Stimulated activated naive CD4-positive, alpha-beta T cell (primary cell): ENCODE measurements around the gene RPS3A.
A peak's percentile ranks its signal among the peaks of the same experiment; 100 is the strongest.
"Not testable (repeated sequence)": the region's sequence is repeated elsewhere in the genome, so short reads cannot be mapped to it uniquely, and the experiment has no call there.

Source experiments
- DNase-seq, 6 experiments: peaks; one replicate each; lab custom pipeline; 2025; lab: John Stamatoyannopoulos, UW

Gene RPS3A

GRCh38 chr4:151114986-151115385 lies 15.6 kb downstream of the RPS3A start:
- no peak for DNase-seq

- DNase-seq, result peak; percentile 12 to 61 (median 26)
These were observed 18.0 kb downstream of the RPS3A start for GRCh38 chr4:151117371-151117962.

GRCh38 chr4:151129796-151130195 lies 30.4 kb downstream of the RPS3A start:
- no peak for DNase-seq

- no peak for DNase-seq
These were observed 33.9 kb downstream of the RPS3A start for GRCh38 chr4:151133311-151133710.

GRCh38 chr4:151136048-151136447 lies 36.6 kb downstream of the RPS3A start:
- DNase-seq, result not testable (repeated sequence)

- DNase-seq, result no peak
These were observed 40.4 kb downstream of the RPS3A start for GRCh38 chr4:151139814-151140213.

- no peak for DNase-seq
These were observed 43.3 kb downstream of the RPS3A start for GRCh38 chr4:151142758-151143157.

- no peak for DNase-seq
These were observed 43.7 kb downstream of the RPS3A start for GRCh38 chr4:151143162-151143561.

- DNase-seq, result no peak
These were observed 44.4 kb downstream of the RPS3A start for GRCh38 chr4:151143811-151144210.

- no peak for DNase-seq
These were observed 45.1 kb downstream of the RPS3A start for GRCh38 chr4:151144329-151145072.

- no peak for DNase-seq
These were observed 47.6 kb downstream of the RPS3A start for GRCh38 chr4:151147000-151147399.

GRCh38 chr4:151148261-151148660 lies 48.8 kb downstream of the RPS3A start:
- no peak for DNase-seq

- no peak for DNase-seq
These were observed 51.6 kb downstream of the RPS3A start for GRCh38 chr4:151150821-151151580.

- no peak for DNase-seq
These were observed 52.6 kb downstream of the RPS3A start for GRCh38 chr4:151152028-151152427.

GRCh38 chr4:151153585-151153984 lies 54.2 kb downstream of the RPS3A start:
- DNase-seq, result no peak
